GM19455 (cell line): Measurements from ENCODE around the gene SUGP1.
"Not testable (repeated sequence)": the region's sequence is repeated elsewhere in the genome, so short reads cannot be mapped to it uniquely, and the experiment has no call there.

ENCODE experiments used
- ATAC-seq: cut with Tn5 transposase; IDR thresholded peaks from one replicate; pipeline ENCODE4 v1.9.1; 2021; ENCODE audit not compliant: unreplicated experiment

Gene SUGP1

GRCh38 chr19:19320361-19321140 is at the start of gene SUGP1, which contains the start of gene MAU2:
Gene SUGP1, minus strand, starts transcription at chr19:19320509. Its CDS starts 13 bp downstream, at chr19:19320496.
Gene MAU2, plus strand, starts transcription at chr19:19320829. Its CDS starts 31 bp downstream, at chr19:19320860.
- ATAC-seq, result peak; percentile 83

- ATAC-seq, result no peak
These were observed 47.8 kb upstream of the SUGP1 start for GRCh38 chr19:19368087-19368486.

- peak; percentile 60 for ATAC-seq
These were observed 46.4 kb upstream of the SUGP1 start for GRCh38 chr19:19366434-19367396.

- ATAC-seq, result no peak
These were observed 41.8 kb upstream of the SUGP1 start for GRCh38 chr19:19362075-19362474.

- ATAC-seq, result no peak
These were observed 40.8 kb upstream of the SUGP1 start for GRCh38 chr19:19361075-19361594.

- ATAC-seq, result no peak
These were observed 36.7 kb upstream of the SUGP1 start for GRCh38 chr19:19356901-19357566.

- ATAC-seq, result no peak
These were observed 36.2 kb upstream of the SUGP1 start for GRCh38 chr19:19356500-19356899.

GRCh38 chr19:19355606-19356139 is 35.4 kb upstream of the SUGP1 start:
- ATAC-seq, result no peak

- ATAC-seq, result no peak
These were observed 34.6 kb upstream of the SUGP1 start for GRCh38 chr19:19354932-19355331.

- no peak for ATAC-seq
These were observed 33.7 kb upstream of the SUGP1 start for GRCh38 chr19:19354007-19354406.

- no peak for ATAC-seq
These were observed 32.5 kb upstream of the SUGP1 start for GRCh38 chr19:19352823-19353222.

- not testable (repeated sequence) for ATAC-seq
These were observed 30.4 kb upstream of the SUGP1 start for GRCh38 chr19:19350756-19351155.

- ATAC-seq, result no peak
These were observed 29.1 kb upstream of the SUGP1 start for GRCh38 chr19:19349365-19349764.

GRCh38 chr19:19348266-19348665 is 28.0 kb upstream of the SUGP1 start:
- ATAC-seq, result no peak

- no peak for ATAC-seq
These were observed 27.2 kb upstream of the SUGP1 start for GRCh38 chr19:19347401-19348110.

GRCh38 chr19:19345970-19346369 is 25.7 kb upstream of the SUGP1 start:
- ATAC-seq, result no peak

GRCh38 chr19:19345232-19345631 is 24.9 kb upstream of the SUGP1 start:
- no peak for ATAC-seq

- ATAC-seq, result no peak
These were observed 23.5 kb upstream of the SUGP1 start for GRCh38 chr19:19343762-19344161.

- no peak for ATAC-seq
These were observed 22.7 kb upstream of the SUGP1 start for GRCh38 chr19:19343016-19343362.
